NCI-H82 (cell line): Measurements from ENCODE around the gene FHIT.
A peak's percentile ranks its signal among the peaks of the same experiment; 100 is the strongest.

ENCODE experiments used
- DNase-seq: peaks from one replicate; lab custom pipeline; 2025; lab: John Stamatoyannopoulos, UW

Gene FHIT

DNA sequence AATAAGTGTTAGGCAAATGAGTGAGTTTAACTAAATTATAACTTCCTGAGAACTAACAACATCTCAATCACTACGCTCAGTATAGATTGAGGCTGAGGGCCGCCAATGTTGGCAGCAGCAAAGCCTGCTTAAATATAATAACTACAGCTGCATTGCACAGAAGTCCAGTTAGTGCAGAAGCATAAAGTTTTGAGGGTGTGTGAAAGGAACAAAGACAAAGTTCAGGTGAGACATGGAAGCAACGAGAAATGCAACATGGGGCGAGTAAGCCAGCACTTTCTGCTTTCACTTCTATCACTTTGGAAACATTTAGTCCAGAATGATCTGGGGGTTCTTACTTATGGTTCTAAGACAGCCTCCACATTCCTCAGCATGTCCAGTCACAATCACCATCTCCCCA lies 1149.1 kb downstream of the FHIT start:
- DNase-seq: no peak

GRCh38 chr3:60101621-60102020 lies 1149.6 kb downstream of the FHIT start:
- no peak for DNase-seq

GRCh38 chr3:60096403-60096802 lies 1154.8 kb downstream of the FHIT start:
- DNase-seq: no peak

DNA sequence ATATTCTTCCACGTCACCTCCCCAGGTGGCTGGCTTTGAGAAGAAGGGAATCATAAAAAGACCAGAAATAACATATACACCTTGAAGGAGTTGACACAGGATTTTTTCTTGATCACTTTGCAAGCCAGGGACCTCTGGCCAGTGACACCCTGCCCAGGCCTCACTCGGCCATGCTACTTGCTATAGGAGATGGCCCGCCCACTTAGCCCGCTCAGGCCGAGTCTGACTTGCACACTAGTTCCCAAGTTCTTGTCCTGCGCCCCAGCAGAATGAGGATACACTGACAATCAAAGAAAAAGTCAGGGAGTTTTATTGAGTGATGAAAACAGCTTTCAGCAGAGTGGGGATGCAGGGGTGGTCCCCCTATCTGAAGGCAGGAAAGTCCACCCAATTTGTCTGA lies 1155.3 kb downstream of the FHIT start:
- DNase-seq: no peak

DNA sequence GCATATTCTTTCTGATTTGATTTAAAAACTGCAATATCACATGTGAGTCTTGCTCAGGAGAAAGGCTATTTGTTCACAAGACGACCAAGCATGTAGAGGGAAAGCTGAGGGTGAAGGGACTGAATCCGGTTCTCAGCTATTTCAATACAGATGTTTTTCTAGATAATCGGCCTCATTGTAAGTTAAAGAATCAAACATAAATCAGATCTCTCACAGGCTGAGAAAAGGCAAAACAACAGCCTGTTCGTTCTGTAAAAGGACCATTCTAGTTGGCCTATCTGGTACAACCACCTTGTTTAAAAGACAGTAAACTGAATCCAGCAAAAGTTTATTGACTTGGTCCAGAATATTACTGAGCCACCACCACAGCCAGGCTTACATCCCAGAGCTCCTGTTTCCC lies 1155.7 kb downstream of the FHIT start:
- DNase-seq: no peak

GRCh38 chr3:60094392-60094947 lies 1156.8 kb downstream of the FHIT start:
- no peak for DNase-seq

- DNase-seq: no peak
Measured at GRCh38 chr3:60090548-60090947, 1160.7 kb downstream of the FHIT start.

DNA sequence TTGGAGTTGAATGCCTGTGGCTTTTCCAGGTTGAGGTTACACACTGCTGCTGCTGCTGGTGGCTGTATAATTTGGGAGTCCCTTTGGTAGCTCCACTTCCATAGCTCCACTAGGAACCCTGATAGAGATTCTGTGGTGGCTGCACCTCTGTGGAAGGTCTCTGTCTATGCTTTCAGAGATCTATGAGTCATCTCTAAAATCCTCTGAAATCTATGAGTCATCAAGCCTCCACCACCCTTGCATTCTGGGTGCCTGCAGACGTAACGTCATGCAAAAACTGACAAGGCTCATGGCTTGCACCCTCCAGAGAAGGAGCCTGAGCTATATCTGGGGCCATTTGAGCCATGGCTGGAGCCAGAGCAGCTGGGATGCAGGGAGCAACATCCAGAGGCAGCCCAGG lies 1164.4 kb downstream of the FHIT start:
- no peak for DNase-seq

DNA sequence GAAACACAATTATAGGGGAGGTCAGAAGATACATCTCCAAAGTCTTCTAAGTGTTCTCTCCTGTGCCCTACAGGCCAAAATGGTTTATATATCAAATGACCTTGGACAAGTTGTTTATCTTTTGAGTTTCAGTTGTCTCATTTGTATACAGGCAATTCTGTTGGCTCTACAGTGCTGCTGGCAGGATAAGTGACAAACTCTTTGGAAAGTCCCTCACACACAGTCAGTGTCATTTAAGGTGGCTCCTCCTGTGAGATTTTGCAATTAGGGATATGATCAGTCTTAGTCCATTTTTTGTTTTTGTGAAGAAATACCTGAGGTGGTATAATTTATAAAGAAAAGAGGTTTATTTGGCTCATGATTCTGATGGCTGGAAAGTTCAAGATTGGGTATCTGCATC lies 1165.6 kb downstream of the FHIT start:
- no peak for DNase-seq

GRCh38 chr3:60081381-60082095 lies 1169.7 kb downstream of the FHIT start:
- DNase-seq: no peak

- no peak for DNase-seq
Measured at GRCh38 chr3:60080648-60081047, 1170.6 kb downstream of the FHIT start.

DNA sequence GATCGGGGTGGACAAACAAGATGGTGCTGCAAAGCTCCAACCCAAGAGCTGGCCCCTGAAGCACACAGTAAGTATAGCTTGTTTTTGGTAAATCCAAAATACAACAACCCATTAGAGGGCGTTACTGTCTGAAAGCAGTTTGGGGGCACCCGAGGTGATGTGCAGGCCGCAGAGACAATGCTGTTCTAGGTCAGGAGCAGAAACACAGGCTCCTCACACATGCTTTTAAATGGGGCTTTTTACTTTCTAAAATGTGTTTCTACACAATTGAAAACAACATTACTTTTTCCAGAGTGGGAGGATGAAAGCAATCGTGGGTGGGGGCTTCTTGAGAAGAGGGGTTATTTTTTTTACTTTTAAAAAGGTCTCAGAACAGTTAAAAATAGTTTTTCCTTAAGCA lies 1172.2 kb downstream of the FHIT start:
- DNase-seq: peak; percentile 15

- DNase-seq: no peak
Measured at GRCh38 chr3:60076331-60076730, 1174.9 kb downstream of the FHIT start.

GRCh38 chr3:60073942-60074341 lies 1177.3 kb downstream of the FHIT start:
- no peak for DNase-seq

- no peak for DNase-seq
Measured at GRCh38 chr3:60073228-60073627, 1178.0 kb downstream of the FHIT start.

- no peak for DNase-seq
Measured at GRCh38 chr3:60070366-60070765, 1180.9 kb downstream of the FHIT start.

GRCh38 chr3:60065227-60065868 lies 1185.9 kb downstream of the FHIT start:
- DNase-seq: no peak

- no peak for DNase-seq
Measured at GRCh38 chr3:60064210-60065178, 1186.8 kb downstream of the FHIT start.

- DNase-seq: no peak
Measured at GRCh38 chr3:60056404-60056803, 1194.8 kb downstream of the FHIT start.

DNA sequence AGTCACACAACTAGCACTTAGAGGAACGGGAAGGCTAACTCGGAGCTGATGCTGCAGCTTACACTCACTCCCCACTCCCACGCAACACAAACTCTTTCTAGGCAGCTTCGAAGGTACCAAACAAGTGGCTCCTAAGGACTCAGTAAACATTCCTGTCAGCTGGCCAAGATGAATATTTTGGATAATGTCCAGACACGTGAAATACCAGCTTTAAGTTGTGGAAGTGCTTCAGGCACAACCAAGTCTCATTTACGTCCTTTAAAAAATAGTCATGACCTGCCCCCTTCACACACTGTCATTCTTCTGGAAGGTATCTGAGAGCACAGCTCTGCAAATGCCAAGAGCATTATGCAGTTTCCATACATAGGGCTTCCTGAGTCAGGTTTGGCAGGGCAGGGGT lies 1195.5 kb downstream of the FHIT start:
- DNase-seq: no peak

DNA sequence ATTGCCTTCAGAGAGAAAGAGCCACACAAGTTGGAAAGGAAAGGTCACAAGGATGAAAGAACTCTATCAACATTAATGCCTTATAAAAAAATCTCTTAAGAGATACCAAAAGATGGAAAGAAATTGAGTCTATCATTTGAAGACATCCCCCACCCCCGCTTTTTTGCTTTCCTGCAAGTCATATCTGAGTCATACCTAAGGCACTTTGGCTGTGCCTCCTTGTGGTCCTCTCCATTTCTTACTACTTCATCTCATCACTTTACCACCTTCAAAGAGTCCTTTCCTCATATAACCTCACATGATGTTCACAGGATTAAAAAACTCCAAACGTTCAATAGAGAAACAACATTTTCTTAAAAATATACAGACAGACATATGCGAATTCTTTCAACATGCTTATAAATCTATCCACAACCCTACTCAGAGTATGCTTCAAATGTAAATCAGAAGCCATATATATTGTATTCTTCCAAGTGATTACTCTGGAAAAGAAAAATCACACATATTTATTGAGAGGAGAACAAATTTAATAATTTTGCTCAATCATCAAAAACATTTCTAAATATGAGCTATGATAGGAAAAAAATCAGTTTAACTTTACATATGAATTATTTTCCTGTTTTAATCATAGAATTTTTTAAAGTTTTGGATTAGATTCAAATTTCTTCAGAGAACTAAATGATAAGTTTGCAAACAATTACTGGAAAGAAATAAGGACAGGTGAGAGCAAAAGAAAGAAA lies 1197.6 kb downstream of the FHIT start:
- no peak for DNase-seq

GRCh38 chr3:60048447-60048848 lies 1202.8 kb downstream of the FHIT start:
- DNase-seq: no peak
